OCI-M2 (cell line): ENCODE results near the gene ZFP36L1.

Source experiments
- DNase-seq: peaks from one replicate; lab custom pipeline; 2025; ENCODE audit not compliant: unreplicated experiment; lab: John Stamatoyannopoulos, UW

Gene ZFP36L1

GRCh38 chr14:68792979-68793733 is at the start of gene ZFP36L1:
Gene ZFP36L1, minus strand, starts transcription at chr14:68793067. Its CDS starts 129 bp downstream, at chr14:68792938.
- peak; percentile 97 for DNase-seq

- no peak for DNase-seq
Measured at GRCh38 chr14:68842298-68842697, 49.4 kb upstream of the ZFP36L1 start.

GRCh38 chr14:68841016-68841809 is 48.3 kb upstream of the ZFP36L1 start:
- no peak for DNase-seq

- DNase-seq = no peak
Measured at GRCh38 chr14:68840454-68840853, 47.6 kb upstream of the ZFP36L1 start.

GRCh38 chr14:68836082-68836481 is 43.2 kb upstream of the ZFP36L1 start:
- no peak for DNase-seq

GRCh38 chr14:68834816-68835215 is 41.9 kb upstream of the ZFP36L1 start:
- peak; percentile 48 for DNase-seq

- no peak for DNase-seq
Measured at GRCh38 chr14:68828698-68829097, 35.8 kb upstream of the ZFP36L1 start.

GRCh38 chr14:68825729-68826128 is 32.9 kb upstream of the ZFP36L1 start:
- no peak for DNase-seq

GRCh38 chr14:68824517-68825347 is 31.9 kb upstream of the ZFP36L1 start:
- no peak for DNase-seq

- no peak for DNase-seq
Measured at GRCh38 chr14:68824207-68824516, 31.3 kb upstream of the ZFP36L1 start.

- DNase-seq = no peak
Measured at GRCh38 chr14:68823434-68824206, 30.8 kb upstream of the ZFP36L1 start.

- no peak for DNase-seq
Measured at GRCh38 chr14:68822926-68823325, 30.1 kb upstream of the ZFP36L1 start.

GRCh38 chr14:68822132-68822651 is 29.3 kb upstream of the ZFP36L1 start:
- no peak for DNase-seq

GRCh38 chr14:68820999-68821683 is 28.3 kb upstream of the ZFP36L1 start:
- DNase-seq = no peak

- no peak for DNase-seq
Measured at GRCh38 chr14:68820536-68820935, 27.7 kb upstream of the ZFP36L1 start.

- DNase-seq = no peak
Measured at GRCh38 chr14:68820119-68820518, 27.3 kb upstream of the ZFP36L1 start.

GRCh38 chr14:68819260-68819691 is 26.4 kb upstream of the ZFP36L1 start:
- no peak for DNase-seq

GRCh38 chr14:68817506-68818212 is 24.8 kb upstream of the ZFP36L1 start:
- no peak for DNase-seq

GRCh38 chr14:68816943-68817430 is 24.1 kb upstream of the ZFP36L1 start:
- DNase-seq = no peak
